CD4-positive, alpha-beta T cell treated with Interleukin-21 for 1 hour (primary cell): Measurements from ENCODE around the gene SORBS2.

Source experiments
- DNase-seq: peaks from one replicate; pipeline ENCODE4 v3.0.0-alpha.2; 2020

The SORBS2 gene

DNA sequence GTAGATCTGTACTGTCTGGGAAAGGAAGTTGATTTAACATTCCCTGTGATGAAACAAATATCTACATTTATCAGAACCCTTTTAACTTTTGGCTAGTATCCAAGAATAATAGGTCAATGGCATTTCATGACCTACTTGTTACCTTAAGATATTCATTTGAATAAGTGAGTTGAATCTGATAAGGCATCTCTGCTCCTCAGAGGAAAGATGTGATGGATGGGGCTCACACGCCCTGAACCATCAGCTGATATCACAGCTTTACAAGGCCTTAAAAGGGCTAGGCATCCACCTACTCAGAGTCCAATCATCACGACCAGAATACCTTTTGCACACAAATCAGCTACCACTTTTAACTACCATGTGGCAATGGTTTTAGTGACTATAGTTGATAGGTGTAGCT is 186.5 kb downstream of the SORBS2 start:
- no peak for DNase-seq

DNA sequence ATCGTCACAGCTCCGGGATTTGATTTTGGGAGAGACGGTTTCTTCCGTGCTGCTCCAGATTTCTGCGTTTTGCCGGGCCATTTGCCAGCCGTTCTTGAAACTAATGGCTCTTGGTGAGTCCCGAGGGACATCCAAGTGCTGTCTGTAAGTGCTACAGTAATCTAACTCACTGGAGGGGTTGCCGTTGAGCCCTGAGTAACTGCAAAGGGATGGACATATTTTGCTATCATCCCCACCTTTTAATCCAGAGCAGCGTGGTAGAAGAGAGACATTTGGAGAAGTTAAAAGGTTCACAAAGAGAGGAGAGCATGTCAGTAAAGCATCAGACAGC is 187.8 kb downstream of the SORBS2 start:
- DNase-seq, result no peak

DNA sequence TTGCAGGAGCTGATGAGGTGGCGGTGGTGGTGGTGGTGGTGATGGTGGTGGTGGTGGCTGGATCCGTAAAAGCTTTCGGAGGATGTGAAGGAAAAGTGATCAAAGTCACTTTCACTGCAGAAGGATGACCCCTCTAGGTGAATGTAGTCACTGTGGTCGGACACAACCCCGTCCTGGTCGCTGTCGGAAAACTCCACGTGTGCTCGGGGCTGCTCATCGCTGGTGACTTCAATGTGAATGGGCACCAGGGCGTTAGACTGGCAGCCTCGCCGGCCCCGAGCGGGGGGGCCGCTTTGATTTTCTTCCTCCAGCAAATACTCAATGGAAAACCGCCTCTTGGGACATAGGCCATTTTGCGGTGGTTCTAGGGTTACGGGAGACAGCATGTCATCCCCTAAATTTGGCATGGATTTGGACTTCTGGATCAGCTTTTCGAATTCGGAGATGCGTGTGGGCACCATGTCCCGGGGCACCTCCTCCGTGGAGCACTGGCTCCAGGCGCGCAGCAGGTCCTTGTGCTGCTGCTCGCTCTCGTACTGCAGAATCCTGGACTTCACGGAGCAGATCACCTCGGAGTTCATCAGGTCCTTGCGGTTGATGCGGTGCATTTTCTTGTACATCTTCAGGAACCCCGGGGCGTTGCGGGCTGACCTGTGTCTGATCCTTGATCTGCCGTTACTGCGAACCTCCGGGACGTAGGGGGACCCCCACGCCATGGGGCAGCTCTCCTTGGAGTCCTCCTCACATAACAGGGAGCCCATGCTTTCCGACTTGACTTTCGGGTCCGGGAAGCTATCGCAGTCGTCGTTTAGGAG is 188.3 kb downstream of the SORBS2 start:
- no peak for DNase-seq

DNA sequence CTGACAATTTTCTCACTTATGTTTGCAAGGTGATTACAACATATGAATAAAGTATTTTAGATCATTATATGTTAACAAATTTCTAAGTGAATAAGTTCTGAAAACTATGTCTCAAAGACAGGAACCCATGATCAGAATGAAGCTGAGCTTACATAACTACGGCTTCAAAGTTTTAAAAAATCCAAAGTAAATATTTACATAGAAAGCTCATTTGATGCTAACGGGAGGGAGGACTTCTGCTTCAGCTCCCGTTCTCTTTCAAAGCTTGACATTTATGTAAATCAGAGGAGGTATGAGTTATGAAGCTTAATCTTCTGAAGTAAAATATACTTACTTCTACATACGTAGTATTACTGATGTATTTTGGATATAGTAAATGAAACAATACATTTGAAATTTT is 203.8 kb downstream of the SORBS2 start:
- no peak for DNase-seq

DNA sequence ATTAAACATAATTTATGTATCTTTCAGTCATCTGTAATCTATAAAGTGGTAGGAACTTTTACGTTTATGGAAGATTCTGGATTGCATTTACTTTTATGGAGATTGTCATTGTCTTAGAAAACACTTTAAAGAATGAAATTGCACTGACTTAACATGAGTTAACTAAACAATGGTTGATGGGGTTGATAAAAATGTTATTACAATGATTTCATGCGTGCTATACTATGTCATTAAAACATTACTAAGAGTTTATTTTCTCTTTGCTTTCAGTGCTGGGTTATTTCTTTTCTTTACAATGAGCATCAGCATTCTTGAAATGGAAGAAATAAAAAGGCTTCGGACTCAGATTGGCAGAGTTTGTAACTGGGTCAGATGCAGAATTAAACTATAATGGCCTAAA is 209.6 kb downstream of the SORBS2 start:
- no peak for DNase-seq

DNA sequence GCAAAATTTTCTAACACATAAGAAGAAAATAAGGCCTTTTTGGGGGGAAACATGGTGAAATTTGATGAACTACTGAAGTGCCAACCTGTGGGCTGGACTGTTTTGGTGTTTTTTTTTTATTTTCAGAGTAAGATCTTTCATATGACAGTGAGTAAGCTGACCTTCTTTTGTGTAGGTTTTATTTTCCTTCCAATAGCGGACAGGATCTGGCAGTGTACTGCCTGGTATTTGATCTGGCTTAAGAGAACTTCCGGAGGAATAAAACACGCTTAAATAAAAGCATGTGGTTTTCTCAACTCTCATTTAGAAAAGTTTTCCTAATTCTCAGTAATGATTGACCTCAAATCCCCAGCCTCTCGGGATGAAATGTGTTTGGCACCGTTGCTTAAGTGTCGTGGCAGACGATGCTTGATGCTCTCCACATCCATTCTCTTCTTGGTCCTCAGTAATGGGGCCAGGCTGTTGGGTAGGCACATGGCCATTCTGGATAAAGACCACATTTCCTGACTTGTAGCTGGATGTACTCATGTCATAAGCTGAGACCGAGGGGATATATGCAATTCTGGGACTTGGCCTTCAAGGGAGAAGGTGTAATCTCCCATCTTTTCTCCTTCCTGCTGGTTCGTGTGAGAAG is 211.1 kb downstream of the SORBS2 start:
- DNase-seq, result no peak

DNA sequence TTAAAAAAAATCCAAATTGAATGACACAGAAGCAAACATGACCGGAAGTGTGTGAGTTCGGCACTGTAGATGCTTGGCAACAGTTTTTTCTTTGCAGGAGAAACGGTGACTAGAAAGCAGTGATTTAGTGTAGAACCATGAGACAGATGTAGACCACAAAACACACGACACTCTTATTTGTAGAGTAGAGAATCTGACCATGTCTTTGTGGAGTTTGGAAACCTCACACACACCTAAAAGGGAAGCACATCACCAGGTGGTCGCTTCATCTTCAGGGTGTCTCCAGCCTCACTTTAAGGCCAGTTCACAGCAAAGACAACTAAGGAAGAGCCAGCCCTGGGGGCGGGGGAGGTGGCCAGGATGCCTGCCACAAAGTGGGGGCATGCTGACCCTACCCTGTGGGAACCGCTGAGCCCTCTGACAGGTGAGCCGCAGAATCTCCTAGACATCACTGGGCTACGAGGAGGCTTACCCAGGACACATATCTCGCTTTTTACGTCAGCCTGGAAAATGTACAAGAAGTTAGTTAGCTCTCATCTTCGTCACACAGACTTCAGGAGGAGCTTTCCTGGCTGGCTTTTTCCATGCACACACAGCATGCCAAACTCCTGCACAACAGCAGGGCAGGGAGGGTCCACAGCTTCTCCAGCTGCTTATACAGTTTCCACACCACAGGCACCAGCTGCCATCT is 212.3 kb downstream of the SORBS2 start:
- no peak for DNase-seq

DNA sequence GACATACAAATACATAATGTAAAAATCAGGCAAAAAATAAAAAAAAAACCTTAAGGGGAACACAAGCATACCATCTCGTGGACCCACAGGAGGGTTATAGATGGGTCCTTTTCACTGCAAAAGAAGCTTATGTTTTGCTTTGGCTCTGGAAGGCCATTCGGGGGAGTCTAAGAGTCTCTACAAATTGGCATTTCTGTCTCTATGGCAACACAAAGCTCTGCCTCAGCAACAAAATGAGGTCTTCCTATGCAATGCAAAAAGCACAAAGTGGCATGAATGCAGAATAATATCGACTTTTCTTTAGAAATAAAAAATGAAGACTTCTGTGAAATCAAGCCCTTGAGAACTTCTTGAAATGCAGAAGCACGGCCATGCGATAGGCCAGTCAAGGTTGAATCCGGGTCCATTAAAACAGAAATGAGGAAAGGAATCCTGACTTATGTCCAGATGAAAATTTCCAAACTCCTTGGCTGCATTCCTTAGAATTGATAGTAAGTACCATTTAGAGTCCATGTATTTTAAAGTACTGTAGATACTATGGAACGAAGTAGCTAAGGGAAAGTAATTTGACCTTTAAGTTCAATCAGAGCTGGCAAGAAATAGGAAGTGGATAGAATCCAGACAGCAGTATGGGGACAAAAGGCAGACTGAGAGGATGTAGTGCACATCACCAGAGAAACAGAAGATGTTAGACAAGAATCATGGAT is 213.0 kb downstream of the SORBS2 start:
- DNase-seq, result no peak

DNA sequence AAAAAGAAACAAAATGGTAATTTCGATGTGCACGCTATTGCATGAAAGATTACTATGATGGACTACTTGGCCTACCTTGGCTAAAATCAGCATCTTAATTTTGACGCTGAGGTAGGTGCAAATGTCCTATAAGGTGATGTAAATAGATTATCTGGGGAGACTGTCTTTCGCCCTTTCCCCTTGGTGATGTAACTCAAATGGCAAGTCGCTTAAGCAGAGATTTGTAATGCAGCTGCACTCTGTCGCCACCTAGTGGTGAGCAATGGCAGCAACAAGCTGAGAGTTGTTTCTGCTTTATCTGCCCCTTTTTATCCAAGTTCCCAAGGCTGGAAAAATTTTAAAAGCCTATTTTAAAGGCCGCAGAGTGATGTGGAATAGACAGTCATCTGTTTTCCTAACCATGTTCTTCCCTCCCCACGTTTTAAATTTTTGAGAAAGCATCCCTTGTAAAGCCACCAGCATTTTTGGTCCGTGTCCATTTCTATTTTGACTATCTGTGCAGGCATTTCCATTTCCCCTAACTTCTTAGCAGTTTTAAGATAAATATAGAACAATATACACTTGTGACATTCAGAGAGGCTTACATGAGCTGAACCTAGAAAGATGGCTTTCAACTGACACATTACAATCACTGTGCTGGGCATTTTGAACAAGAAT is 214.3 kb downstream of the SORBS2 start:
- DNase-seq, result peak; percentile 68

DNA sequence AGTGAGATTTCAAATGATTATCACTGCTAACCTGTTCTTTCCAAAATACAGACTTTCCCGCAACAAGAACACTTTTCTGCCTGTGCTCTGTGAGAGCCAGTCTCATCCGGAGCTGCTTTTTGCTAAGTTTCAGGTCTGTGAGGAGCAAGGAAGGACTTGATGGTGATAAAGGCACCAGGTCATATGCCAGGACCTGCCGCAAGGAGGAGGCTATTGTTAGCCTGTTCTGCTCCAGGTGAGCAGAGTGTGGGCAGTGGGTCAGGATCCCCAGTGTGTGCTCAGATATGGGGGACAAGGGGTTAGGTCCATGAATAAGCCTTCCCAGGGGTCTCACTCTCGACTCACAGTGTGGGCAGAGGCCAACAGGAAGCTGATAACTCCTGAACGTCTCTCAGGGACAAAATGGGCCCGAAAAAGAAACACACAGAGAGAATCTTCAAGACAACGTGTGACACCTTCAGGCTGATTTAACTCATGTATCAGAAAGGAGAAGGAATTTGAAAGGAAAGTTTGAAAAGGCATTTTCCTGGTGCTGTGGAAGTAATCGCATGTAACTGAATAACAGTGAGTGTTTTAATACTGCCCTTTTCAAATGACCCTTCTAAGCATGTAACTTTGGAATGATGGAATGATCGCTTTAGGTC is 219.0 kb downstream of the SORBS2 start:
- DNase-seq, result no peak

DNA sequence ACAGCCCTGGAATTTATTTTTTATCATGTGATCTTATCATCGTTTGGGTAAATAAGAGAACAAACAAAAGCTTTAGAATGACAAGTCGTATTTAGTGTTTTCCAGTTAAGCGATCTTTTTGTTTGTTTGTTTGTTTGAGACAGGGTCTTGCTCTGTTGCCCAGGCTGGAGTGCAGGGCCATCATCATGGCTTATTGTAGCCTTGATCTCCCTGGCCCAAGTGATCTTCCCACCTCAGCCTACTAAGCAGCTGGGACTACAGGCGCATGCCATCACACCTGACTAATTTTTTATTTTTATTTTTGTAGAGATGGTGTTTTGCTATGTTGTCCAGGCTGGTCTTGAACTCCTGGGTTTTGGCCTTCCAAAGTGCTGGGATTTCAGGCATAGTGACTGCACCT is 219.6 kb downstream of the SORBS2 start:
- no peak for DNase-seq

DNA sequence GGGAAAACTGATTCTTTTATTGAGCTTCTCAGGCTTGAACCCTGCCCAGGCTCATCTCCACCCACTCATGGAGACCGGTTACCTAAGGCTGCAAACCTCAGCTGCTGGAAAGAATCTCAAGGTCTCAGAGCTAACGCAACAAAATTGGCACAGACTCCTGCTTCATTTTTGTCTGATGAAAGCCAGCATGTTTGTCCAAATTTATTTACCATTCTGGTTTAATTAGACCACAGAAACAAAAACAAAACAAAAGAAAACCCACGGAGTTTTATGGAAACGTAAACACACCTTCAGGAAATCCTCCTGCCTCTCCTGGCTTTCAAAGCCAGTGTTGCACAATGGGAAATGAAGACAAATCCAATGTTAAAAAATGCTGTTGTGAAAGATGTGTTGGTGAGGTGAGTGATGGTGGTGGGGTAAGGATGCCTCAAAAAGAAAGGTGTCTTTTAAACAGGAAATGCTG is 220.3 kb downstream of the SORBS2 start:
- DNase-seq, result no peak

DNA sequence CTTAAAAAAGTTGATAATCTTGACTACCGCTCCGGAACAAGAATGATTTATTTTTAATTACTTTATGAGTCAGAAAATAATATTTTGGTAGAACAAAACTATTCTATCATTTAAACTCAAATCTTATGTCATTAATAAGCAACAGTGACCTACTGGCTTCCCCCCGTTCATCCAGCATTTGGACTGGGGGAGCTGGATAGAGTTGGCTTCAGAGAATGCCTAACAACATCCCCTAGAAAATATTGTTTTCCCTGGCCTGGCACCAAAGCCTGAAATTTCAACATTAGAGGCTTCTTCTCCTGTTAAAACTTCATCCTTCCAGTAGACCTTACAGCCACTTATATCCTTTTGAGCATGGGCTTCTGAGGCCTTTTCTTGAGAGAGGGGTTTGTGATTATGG is 221.0 kb downstream of the SORBS2 start:
- no peak for DNase-seq

DNA sequence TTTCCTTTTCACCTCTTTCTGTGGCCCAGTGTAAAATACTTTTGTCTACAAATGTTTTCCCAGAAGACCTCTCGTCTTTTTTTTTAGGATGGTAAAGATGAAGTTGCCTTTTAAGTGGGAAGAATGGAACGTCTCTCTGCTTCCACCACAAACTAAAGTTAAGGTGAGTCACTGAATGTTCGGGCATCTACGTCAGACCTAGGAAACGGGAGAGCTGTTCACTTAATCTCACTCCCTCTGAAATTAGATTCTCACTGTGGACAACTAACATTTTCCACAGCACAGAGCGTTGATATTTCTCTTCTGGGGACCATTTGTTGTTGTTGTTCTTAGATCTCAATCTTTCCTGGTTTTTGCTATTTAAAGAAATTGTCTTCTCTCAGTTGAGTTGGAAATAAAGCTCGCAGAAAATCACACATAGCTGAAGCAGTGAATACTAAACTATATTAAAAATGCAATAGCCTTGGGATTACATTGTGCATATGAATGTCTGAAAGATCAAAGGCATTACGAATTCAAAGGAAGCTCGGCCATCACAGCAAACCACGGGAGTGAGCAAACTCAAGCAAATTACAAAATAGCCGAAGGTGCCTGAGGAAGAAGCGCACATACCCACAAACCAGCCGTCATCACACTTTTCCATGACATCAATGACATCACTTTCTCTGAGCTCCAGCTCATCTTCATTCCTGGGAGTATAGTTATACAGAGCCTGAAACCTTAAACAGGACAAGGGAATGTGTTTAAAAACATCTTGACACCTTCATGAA is 222.7 kb downstream of the SORBS2 start:
- no peak for DNase-seq

DNA sequence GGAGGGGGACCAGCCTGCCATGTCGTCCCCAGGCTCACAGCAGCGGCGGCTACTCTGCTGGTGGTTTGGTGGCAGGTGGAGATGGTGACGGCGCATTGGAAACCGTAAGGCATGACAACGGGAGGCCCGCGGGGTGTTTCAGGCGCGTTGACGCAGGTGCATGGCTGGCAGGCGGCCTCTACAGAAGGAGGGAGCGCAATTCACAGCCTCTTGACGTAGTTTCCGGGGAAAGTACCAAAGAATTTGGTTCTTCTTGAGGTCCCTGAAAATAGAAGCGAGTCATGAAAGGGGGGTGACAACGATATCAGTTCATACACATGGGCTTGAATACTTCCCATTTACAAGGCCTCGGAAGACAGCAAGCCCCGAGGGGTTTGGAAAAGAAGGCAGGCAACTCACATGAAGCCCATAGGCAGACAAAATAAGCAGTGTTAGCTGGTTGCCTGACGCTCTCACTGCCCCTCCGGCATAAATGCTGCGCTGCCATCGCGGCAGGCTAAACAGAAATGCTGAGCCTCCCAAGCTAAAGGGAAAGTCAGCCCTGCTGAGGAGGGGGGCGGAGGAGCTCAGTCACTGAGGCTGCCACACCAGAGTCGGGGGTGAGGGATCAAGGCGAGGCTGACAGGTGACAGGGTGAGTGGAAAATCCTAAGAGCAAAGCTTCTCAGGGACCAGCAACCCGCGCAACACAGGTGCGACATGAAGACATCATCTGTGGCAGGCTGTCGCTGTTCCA is 224.4 kb downstream of the SORBS2 start:
- DNase-seq, result peak; percentile 58

DNA sequence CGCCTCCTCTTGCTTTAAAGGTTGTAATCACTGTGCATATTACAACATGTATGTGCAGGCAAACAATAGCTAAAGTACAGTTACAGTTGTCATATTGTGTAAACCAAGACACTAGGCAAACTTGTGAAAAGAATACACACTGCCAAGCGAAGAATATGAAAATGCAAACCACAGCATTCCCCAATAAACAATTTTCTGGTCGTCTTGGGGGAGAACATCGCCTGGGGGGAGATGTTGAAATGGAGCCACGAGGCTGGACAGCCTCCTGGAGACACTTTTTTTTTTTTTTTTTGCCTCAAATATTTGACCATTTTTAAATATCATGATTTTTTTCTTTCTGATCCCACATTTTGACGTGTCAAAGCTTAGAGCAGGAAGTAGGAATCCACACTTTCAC is 225.0 kb downstream of the SORBS2 start:
- no peak for DNase-seq

DNA sequence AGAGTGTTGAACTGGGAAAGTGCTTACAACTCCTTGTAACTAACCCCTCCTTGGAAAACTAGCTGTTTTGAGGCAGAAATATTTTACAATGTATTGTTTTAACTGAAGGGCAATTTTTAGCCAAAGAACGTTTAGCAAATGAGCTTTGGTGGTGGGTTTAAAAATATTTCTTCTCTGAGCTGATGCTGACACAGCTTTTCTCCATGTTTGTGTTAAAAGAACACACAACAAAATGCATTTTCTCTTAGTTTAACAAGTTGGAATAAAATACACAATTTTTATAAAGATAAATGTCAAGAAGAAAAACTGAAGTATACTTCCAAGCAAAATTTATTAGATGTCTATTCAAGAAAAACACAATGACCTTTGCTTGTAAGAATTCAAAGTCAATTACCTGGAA is 226.8 kb downstream of the SORBS2 start:
- DNase-seq, result no peak

DNA sequence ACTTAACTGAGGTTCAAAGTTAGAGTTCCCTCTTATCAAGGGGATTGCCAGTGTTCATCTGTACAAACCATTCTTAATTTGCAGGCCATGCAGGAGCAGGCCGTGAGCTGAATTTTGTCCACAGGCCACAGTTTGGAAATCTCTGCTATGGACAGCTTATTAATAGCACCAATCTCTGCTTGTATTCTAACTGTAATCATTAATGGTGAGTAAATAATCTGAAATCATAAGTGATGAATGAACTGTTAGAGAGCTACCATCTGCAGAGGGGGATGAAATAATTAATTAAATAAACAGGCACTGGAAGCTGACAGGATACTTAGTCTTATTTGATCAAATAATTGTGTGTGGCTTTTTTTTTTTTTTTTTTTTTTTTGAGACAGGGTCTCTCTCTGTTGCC is 228.2 kb downstream of the SORBS2 start:
- DNase-seq, result no peak

DNA sequence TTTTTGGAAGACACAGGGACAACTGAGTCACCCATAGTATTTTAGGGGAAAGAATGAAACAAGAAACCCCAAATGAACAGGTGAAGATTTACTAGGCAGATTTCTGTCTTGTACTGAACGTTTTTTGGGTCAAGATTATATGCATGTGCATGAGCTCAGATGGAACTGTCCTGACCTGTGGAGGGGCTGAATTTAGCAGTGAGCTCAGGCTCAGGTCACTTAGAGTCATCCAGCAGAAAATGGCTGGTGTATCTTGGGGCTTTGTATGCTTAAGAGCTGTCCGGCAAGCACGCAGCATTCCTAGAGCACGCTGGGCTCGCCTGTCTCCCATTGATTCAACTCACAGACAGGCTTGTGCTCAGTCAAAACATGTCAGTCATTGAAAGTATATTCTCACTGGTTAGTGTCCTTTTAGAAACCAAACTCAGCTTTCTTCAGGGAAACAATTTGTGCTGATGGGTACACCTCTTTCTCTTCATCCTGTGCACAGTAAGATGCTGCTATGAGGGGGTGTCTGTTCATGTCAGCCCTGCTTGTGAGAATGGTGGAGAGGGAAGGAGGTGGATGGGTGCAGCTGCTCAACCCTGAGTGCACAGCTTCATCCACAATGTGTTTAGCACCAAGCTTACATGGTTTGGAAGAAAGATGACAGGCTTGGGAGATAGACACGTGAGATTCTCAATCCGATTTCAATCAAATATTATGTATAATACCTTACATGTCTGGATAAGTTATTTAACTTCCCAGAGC is 229.2 kb downstream of the SORBS2 start:
- DNase-seq, result no peak

DNA sequence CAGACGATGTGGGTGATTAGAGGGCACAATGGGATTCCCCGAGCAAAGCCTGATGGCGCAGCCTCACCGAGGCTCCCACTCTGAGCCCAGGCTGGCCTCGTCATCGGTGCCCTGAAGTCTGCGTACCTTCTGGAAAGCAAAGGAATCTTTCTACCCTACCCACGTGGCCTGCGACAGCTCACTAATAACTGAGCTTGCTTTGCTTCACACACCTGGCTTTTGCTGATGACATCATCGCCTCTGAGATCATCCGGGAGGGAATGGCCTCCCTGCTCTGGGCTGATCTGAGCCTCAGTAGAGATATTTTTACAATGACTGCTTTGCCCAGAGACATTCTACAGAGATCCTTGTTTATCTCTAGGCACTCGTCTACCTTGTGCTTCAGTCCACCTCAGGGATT is 231.3 kb downstream of the SORBS2 start:
- no peak for DNase-seq
